CD4-positive, alpha-beta memory T cell (primary cell): ENCODE measurements around the gene S100A10. TPM values are rescaled to one million over a fixed set of nuclear protein-coding genes. Genes with fewer than 3 reads are reported as not detected.

Experiments used
- CTCF ChIA-PET: fragments of 350-600 bp; sonication (Branson Sonifier 250); formaldehyde crosslinking; loops from one replicate; lab custom pipeline; 2021; ENCODE audit warnings: inconsistent platforms; ENCODE audit not compliant: partially characterized antibody; lab: Charles Lee
- POLR2A ChIA-PET: fragments of 350-600 bp; sonication (Branson Sonifier 250); formaldehyde crosslinking; loops from one replicate; lab custom pipeline; 2021; ENCODE audit not compliant: partially characterized antibody; lab: Charles Lee
- DNase-seq, 5 donors: peaks; one replicate each; pipeline versions ENCODE4 v3.0.0 to v3.0.0-alpha.2; 2020 to 2022; ENCODE audit warnings: mixed read lengths in 1 of 5
- H3K27ac ChIP-seq: one replicate; pipeline ENCODE4 v1.7.0; 2013; ENCODE audit warnings: low read depth, low read length
- H3K27me3 ChIP-seq: 2 replicates; pipeline ENCODE4 v1.7.0; 2013; ENCODE audit warnings: mild to moderate bottlenecking, low read length, moderate library complexity; ENCODE audit not compliant: insufficient read depth
- H3K36me3 ChIP-seq: 2 replicates; pipeline ENCODE4 v1.7.0; 2013; ENCODE audit warnings: mild to moderate bottlenecking, low read length, moderate library complexity; ENCODE audit not compliant: insufficient read depth
- H3K4me1 ChIP-seq: 2 replicates; pipeline ENCODE4 v1.7.0; 2013; ENCODE audit warnings: mild to moderate bottlenecking, low read length, moderate library complexity; ENCODE audit not compliant: insufficient read depth
- H3K4me3 ChIP-seq, 2 donors: one replicate each; pipeline ENCODE4 v1.7.0; 2013; ENCODE audit warnings: low read length in 2 of 2, mild to moderate bottlenecking in 1 of 2
- H3K9me3 ChIP-seq, 2 donors: one replicate each; pipeline ENCODE4 v1.7.0; 2013; ENCODE audit warnings: low read length in 2 of 2, control low read depth in 1 of 2; ENCODE audit not compliant: control insufficient read depth in 1 of 2
- H3K27ac Mint-ChIP-seq, 7 donors: one replicate each; pipeline ENCODE4 v1.8.0; 2020 to 2021; ENCODE audit warnings: mixed read lengths in 7 of 7, mild to moderate bottlenecking in 6 of 7, inconsistent platforms in 3 of 7, moderate library complexity in 3 of 7
- H3K27me3 Mint-ChIP-seq, 2 donors: one replicate each; pipeline ENCODE4 v1.8.0; 2020 to 2021; ENCODE audit warnings: mixed read lengths in 2 of 2
- H3K36me3 Mint-ChIP-seq, 2 donors: one replicate each; pipeline ENCODE4 v1.8.0; 2020 to 2021; ENCODE audit warnings: mixed read lengths in 2 of 2, inconsistent platforms in 1 of 2, mild to moderate bottlenecking in 1 of 2
- H3K4me1 Mint-ChIP-seq, 4 donors: one replicate each; pipeline ENCODE4 v1.8.0; 2020 to 2021; ENCODE audit warnings: mixed read lengths in 4 of 4, mild to moderate bottlenecking in 1 of 4
- H3K4me3 Mint-ChIP-seq, 8 donors: one replicate each; pipeline ENCODE4 v1.8.0; 2020 to 2021; ENCODE audit warnings: mixed read lengths in 8 of 8, mild to moderate bottlenecking in 7 of 8, moderate library complexity in 6 of 8, inconsistent platforms in 3 of 8
- H3K9me3 Mint-ChIP-seq, 8 donors: one replicate each; pipeline ENCODE4 v1.8.0; 2020 to 2021; ENCODE audit warnings: mixed read lengths in 8 of 8, mild to moderate bottlenecking in 5 of 8, inconsistent platforms in 3 of 8, moderate library complexity in 1 of 8
- intact Hi-C: fragments of 100-400 bp; cut with micrococcal nuclease; formaldehyde crosslinking; loops from one replicate; pipeline ENCODE4 v1.15.1; 2023
- polyA plus RNA-seq, 2 donors: library from polyadenylated mRNA; unstranded; fragments of 300-500 nt; fragmentation: Illumina TruSeq; gene quantifications; one replicate each; pipeline ENCODE4 v1.2.3, GENCODE V29; 2021
- total RNA-seq, 2 experiments: library from RNA; stranded (reverse); gene quantifications; one replicate each; pipeline ENCODE4 v1.2.3, GENCODE V29; 2021

Gene S100A10
- total and polyA plus RNA-seq, 4 experiments from 2014 or later = 218 to 1,427 (median 543) TPM

- Histone ChIP-seq H3K27ac (peak overlapping the region; percentile 82), H3K4me1 (peaks cover 44% of the 10 kb centered on the region), H3K9me3 (no peaks in the 10 kb centered on the region), H3K36me3 (no peaks in the 10 kb centered on the region), H3K4me3 (no peak overlapping the region), H3K27me3 (no peaks in the 10 kb centered on the region)
- Mint-ChIP-seq H3K36me3 (no peaks in the 10 kb centered on the region), H3K27me3 (no peaks in the 10 kb centered on the region), H3K4me1 (peaks cover 36 to 40% (median 39%) of the 10 kb centered on the region in 4 donors), H3K27ac (peak overlapping the region; percentile 94 to 98 (median 96)), H3K9me3 (no peaks in the 10 kb centered on the region), H3K4me3 (no peak overlapping the region)
- DNase-seq = no peak
- CTCF ChIA-PET = interaction anchor here (1.8 to 2.8 kb wide), 2 partner anchors 13 to 21 kb away, joined by 7 to 16 read pairs; no protein-coding TSS in a partner anchor
- POLR2A ChIA-PET = interaction anchor here (0.8 to 3.8 kb wide), 7 partner anchors 11 to 89 kb away, joined by 3 to 30 read pairs (median 4); partner anchors contain the start of genes S100A10 and THEM4
- intact Hi-C loops = no loop called here
Observed at GRCh38 chr1:151947140-151947539, 46.5 kb downstream of the S100A10 start.

- H3K36me3 Mint-ChIP-seq = peaks cover 0 to 3% of the 10 kb centered on the region in 2 donors
- CTCF ChIA-PET = interaction anchor here (0.7 to 2.8 kb wide), 8 partner anchors 10 to 56 kb away, joined by 3 to 16 read pairs (median 6); no protein-coding TSS in a partner anchor
- peaks cover 51% of the 10 kb centered on the region for H3K4me1 ChIP-seq
- H3K27me3 Mint-ChIP-seq = no peaks in the 10 kb centered on the region
- POLR2A ChIA-PET = interaction anchor here (0.8 to 3.8 kb wide), 16 partner anchors 10 to 91 kb away, joined by 3 to 30 read pairs (median 4); partner anchors contain the start of genes S100A10, S100A11 and THEM4
- H3K4me3 ChIP-seq = peak overlapping the region in 1 of 2 donors; percentile 25
- peak; percentile 87 to 97 (median 93) for DNase-seq
- peaks cover 44 to 48% (median 46%) of the 10 kb centered on the region in 4 donors for H3K4me1 Mint-ChIP-seq
- intact Hi-C loops = loop anchor here (2.0 kb wide), 1 partner anchor 49 kb away; no protein-coding TSS in a partner anchor
- H3K36me3 ChIP-seq = no peaks in the 10 kb centered on the region
- H3K27ac Mint-ChIP-seq = peak overlapping the region; percentile 94 to 98 (median 96)
- H3K27me3 ChIP-seq = no peaks in the 10 kb centered on the region
- peak overlapping the region; percentile 49 to 80 (median 67) for H3K4me3 Mint-ChIP-seq
- peaks cover 0 to 2% (median 0%) of the 10 kb centered on the region in 8 donors for H3K9me3 Mint-ChIP-seq
- no peaks in the 10 kb centered on the region for H3K9me3 ChIP-seq
- H3K27ac ChIP-seq = peak overlapping the region; percentile 82
Observed at GRCh38 chr1:151945725-151946722, 47.6 kb downstream of the S100A10 start.

- Mint-ChIP-seq H3K36me3 (peaks cover 0 to 3% of the 10 kb centered on the region in 2 donors), H3K4me1 (peaks cover 45 to 55% (median 48%) of the 10 kb centered on the region in 4 donors), H3K27ac (peak overlapping the region; percentile 94 to 98 (median 96)), H3K27me3 (no peaks in the 10 kb centered on the region), H3K9me3 (peaks cover 0 to 2% (median 0%) of the 10 kb centered on the region in 8 donors), H3K4me3 (peak overlapping the region in 7 of 8 donors; percentile 49 to 80 (median 67))
- no peaks in the 10 kb centered on the region for H3K36me3 ChIP-seq
- ChIA-PET CTCF (interaction anchor here (0.8 to 2.8 kb wide), 10 partner anchors 9 to 57 kb away, joined by 3 to 16 read pairs (median 4); no protein-coding TSS in a partner anchor), POLR2A (interaction anchor here (0.8 to 3.8 kb wide), 14 partner anchors 9 to 92 kb away, joined by 3 to 30 read pairs (median 4); partner anchors contain the start of genes S100A10, S100A11 and THEM4)
- H3K4me3 ChIP-seq = peak overlapping the region in 1 of 2 donors; percentile 25
- peaks cover 60% of the 10 kb centered on the region for H3K4me1 ChIP-seq
- DNase-seq = no peak
- no peaks in the 10 kb centered on the region for H3K9me3 ChIP-seq
- intact Hi-C loops = loop anchor here (2.0 kb wide), 1 partner anchor 50 kb away; no protein-coding TSS in a partner anchor
- H3K27me3 ChIP-seq = no peaks in the 10 kb centered on the region
- H3K27ac ChIP-seq = peak overlapping the region; percentile 82
Observed at GRCh38 chr1:151944857-151945575, 48.6 kb downstream of the S100A10 start.

GRCh38 chr1:151944126-151944856 lies 49.4 kb downstream of the S100A10 start:
- DNase-seq = no peak
- H3K4me1 ChIP-seq = peaks cover 60% of the 10 kb centered on the region
- H3K4me3 Mint-ChIP-seq = peak overlapping the region in 4 of 8 donors; percentile 29 to 80 (median 66)
- peak overlapping the region; percentile 82 for H3K27ac ChIP-seq
- no peaks in the 10 kb centered on the region for H3K27me3 Mint-ChIP-seq
- no peaks in the 10 kb centered on the region for H3K9me3 ChIP-seq
- no peaks in the 10 kb centered on the region for H3K27me3 ChIP-seq
- no peak overlapping the region for H3K4me3 ChIP-seq
- intact Hi-C loops = loop anchor here (2.0 kb wide), 1 partner anchor 51 kb away; no protein-coding TSS in a partner anchor
- H3K36me3 Mint-ChIP-seq = peaks cover 0 to 3% of the 10 kb centered on the region in 2 donors
- CTCF ChIA-PET = interaction anchor here (0.8 to 2.8 kb wide), 6 partner anchors 8 to 57 kb away, joined by 3 to 16 read pairs (median 3); no protein-coding TSS in a partner anchor
- H3K36me3 ChIP-seq = no peaks in the 10 kb centered on the region
- POLR2A ChIA-PET = interaction anchor here (1.0 to 3.8 kb wide), 5 partner anchors 8 to 91 kb away, joined by 4 to 30 read pairs (median 15); partner anchors contain the start of genes S100A10 and THEM4
- H3K9me3 Mint-ChIP-seq = peaks cover 0 to 2% (median 0%) of the 10 kb centered on the region in 8 donors
- H3K27ac Mint-ChIP-seq = peak overlapping the region; percentile 94 to 98 (median 96)
- peaks cover 45 to 55% (median 48%) of the 10 kb centered on the region in 4 donors for H3K4me1 Mint-ChIP-seq

GRCh38 chr1:151943591-151943990 lies 50.1 kb downstream of the S100A10 start:
- H3K9me3 ChIP-seq = no peaks in the 10 kb centered on the region
- peak overlapping the region; percentile 94 to 98 (median 96) for H3K27ac Mint-ChIP-seq
- H3K27me3 ChIP-seq = no peaks in the 10 kb centered on the region
- peaks cover 47 to 55% (median 49%) of the 10 kb centered on the region in 4 donors for H3K4me1 Mint-ChIP-seq
- no peaks in the 10 kb centered on the region for H3K27me3 Mint-ChIP-seq
- H3K9me3 Mint-ChIP-seq = peaks cover 0 to 2% (median 0%) of the 10 kb centered on the region in 8 donors
- ChIA-PET CTCF (interaction anchor here (1.4 kb wide), 1 partner anchor 23 kb away, joined by 3 read pairs; no protein-coding TSS in a partner anchor), POLR2A (interaction anchor here (1.0 to 3.8 kb wide), 3 partner anchors 35 to 92 kb away, joined by 4 to 30 read pairs (median 23); partner anchors contain the start of genes S100A10 and THEM4)
- DNase-seq = no peak
- no peak overlapping the region for H3K4me3 Mint-ChIP-seq
- peaks cover 60% of the 10 kb centered on the region for H3K4me1 ChIP-seq
- peaks cover 0 to 3% of the 10 kb centered on the region in 2 donors for H3K36me3 Mint-ChIP-seq
- no peak overlapping the region for H3K4me3 ChIP-seq
- H3K36me3 ChIP-seq = no peaks in the 10 kb centered on the region
- no peak overlapping the region for H3K27ac ChIP-seq
- intact Hi-C loops = no loop called here

- peaks cover 60% of the 10 kb centered on the region for H3K4me1 ChIP-seq
- peaks cover 47 to 55% (median 49%) of the 10 kb centered on the region in 4 donors for H3K4me1 Mint-ChIP-seq
Observed at GRCh38 chr1:151942882-151943281, 50.8 kb downstream of the S100A10 start.

More at GRCh38 chr1:151942882-151943281, 50.8 kb downstream of the S100A10 start:
- peak overlapping the region; percentile 49 to 95 (median 81) for H3K27ac Mint-ChIP-seq
- no peak for DNase-seq
- intact Hi-C loops = no loop called here
- Histone ChIP-seq H3K9me3 (no peaks in the 10 kb centered on the region), H3K36me3 (no peaks in the 10 kb centered on the region), H3K4me3 (no peak overlapping the region), H3K27me3 (no peaks in the 10 kb centered on the region), H3K27ac (no peak overlapping the region)
- H3K4me3 Mint-ChIP-seq = no peak overlapping the region
- no peaks in the 10 kb centered on the region for H3K27me3 Mint-ChIP-seq
- peaks cover 0 to 3% of the 10 kb centered on the region in 2 donors for H3K36me3 Mint-ChIP-seq
- ChIA-PET POLR2A (no interaction called here), CTCF (no interaction called here)
- peaks cover 0 to 2% (median 0%) of the 10 kb centered on the region in 8 donors for H3K9me3 Mint-ChIP-seq
